ENCODE results near the gene NFATC2. TPM values are rescaled to one million over a fixed set of nuclear protein-coding genes. Genes with fewer than 3 reads are reported as not detected.

The NFATC2 gene
- total RNA-seq, 1 donor from 2014 or later: 2.0 TPM

GRCh38 chr20:51411870-51412269 is 130.6 kb downstream of the NFATC2 start:
- TF ChIP-seq CTCF (IDR thresholded peaks at IDR 0.05): peak; percentile 35
- no peaks in the 10 kb centered on the region for H3K9me3 Mint-ChIP-seq (ENCODE audit: low read depth)
- no peak overlapping the region for H3K4me3 Mint-ChIP-seq (ENCODE audit: unreplicated experiment)
- no peaks in the 10 kb centered on the region for H3K27me3 Mint-ChIP-seq (ENCODE audit: low read depth)
- no peak for DNase-seq (ENCODE audit: low spot score)
- H3K36me3 Mint-ChIP-seq (ENCODE audit: low read depth): peaks cover 3% of the 10 kb centered on the region
- peak overlapping the region; percentile 80 for H3K27ac Mint-ChIP-seq (ENCODE audit: unreplicated experiment)
- peaks cover 16% of the 10 kb centered on the region for H3K4me1 Mint-ChIP-seq (ENCODE audit: low read depth)

- DNase-seq (ENCODE audit: low spot score): no peak
- Mint-ChIP-seq H3K27me3 (ENCODE audit: low read depth) (no peaks in the 10 kb centered on the region), H3K9me3 (ENCODE audit: low read depth) (no peaks in the 10 kb centered on the region), H3K36me3 (ENCODE audit: low read depth) (peaks cover 4% of the 10 kb centered on the region), H3K4me1 (ENCODE audit: low read depth) (peaks cover 16% of the 10 kb centered on the region), H3K4me3 (ENCODE audit: unreplicated experiment) (no peak overlapping the region), H3K27ac (ENCODE audit: unreplicated experiment) (no peak overlapping the region)
- no peak for TF ChIP-seq CTCF (IDR thresholded peaks at IDR 0.05)
Measured at GRCh38 chr20:51410586-51411325, 131.8 kb downstream of the NFATC2 start.

- no peak for DNase-seq (ENCODE audit: low spot score)
- peaks cover 4% of the 10 kb centered on the region for H3K36me3 Mint-ChIP-seq (ENCODE audit: low read depth)
- no peak overlapping the region for H3K4me3 Mint-ChIP-seq (ENCODE audit: unreplicated experiment)
- H3K9me3 Mint-ChIP-seq (ENCODE audit: low read depth): no peaks in the 10 kb centered on the region
- no peak overlapping the region for H3K27ac Mint-ChIP-seq (ENCODE audit: unreplicated experiment)
- TF ChIP-seq CTCF (IDR thresholded peaks at IDR 0.05): no peak
- peaks cover 24% of the 10 kb centered on the region for H3K4me1 Mint-ChIP-seq (ENCODE audit: low read depth)
- no peaks in the 10 kb centered on the region for H3K27me3 Mint-ChIP-seq (ENCODE audit: low read depth)
Measured at GRCh38 chr20:51409192-51409880, 133.2 kb downstream of the NFATC2 start.

- Mint-ChIP-seq H3K36me3 (ENCODE audit: low read depth) (peaks cover 2% of the 10 kb centered on the region), H3K4me1 (ENCODE audit: low read depth) (peaks cover 9% of the 10 kb centered on the region), H3K27ac (ENCODE audit: unreplicated experiment) (peak overlapping the region; percentile 81), H3K27me3 (ENCODE audit: low read depth) (no peaks in the 10 kb centered on the region), H3K4me3 (ENCODE audit: unreplicated experiment) (no peak overlapping the region), H3K9me3 (ENCODE audit: low read depth) (no peaks in the 10 kb centered on the region)
- no peak for TF ChIP-seq CTCF (IDR thresholded peaks at IDR 0.05)
- no peak for DNase-seq (ENCODE audit: low spot score)
Measured at GRCh38 chr20:51404297-51405060, 138.0 kb downstream of the NFATC2 start.

All from chondrocyte (in vitro differentiated cells).